HG03469 (cell line): ENCODE measurements around the gene SH3GL3.

Experiments
- ATAC-seq: cut with Tn5 transposase; IDR thresholded peaks from one replicate; pipeline ENCODE4 v1.9.1; 2021; ENCODE audit warnings: mild to moderate bottlenecking, moderate library complexity, moderate number of reproducible peaks; ENCODE audit not compliant: unreplicated experiment

SH3GL3 gene

DNA sequence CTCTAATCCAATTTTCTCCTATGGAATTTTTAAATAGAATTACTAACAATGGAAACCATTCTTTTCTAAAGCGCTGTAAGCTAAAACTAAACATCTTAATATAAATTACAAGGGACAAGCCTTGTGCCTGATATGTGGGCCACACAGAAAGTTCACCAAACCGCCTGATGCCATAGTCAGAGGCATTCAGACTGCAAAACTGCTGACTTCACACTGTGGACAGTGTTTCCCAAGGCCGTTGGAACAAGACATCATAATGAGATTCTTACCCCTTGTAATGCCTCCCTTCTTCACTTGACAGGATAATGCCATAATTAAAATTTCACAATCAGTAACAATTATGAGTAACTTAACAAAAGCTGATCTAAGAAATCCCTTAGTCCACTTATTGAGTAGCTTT is 14.9 kb downstream of the SH3GL3 start:
- no peak for ATAC-seq

DNA sequence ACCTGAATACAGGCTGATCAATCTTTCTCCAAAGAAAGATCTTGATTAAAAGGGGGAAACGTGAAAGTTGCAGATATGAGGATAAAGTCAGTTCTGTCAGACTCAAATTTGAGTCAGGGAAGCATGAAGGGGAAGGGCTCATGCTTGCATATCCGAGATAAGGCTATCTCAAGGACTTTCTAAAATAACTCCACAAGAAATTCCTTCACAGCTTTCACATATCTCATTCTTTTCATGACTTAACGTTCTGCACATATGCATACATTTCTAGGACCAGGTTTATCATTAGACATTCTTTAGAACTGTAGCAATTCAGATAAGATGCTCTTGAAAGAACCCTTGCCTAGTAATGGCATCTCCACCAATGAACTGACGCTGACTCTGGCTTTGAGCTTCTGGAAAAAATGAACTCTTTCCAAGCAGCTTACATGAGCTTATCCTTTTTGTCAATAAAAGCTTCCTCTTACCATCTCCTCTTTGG is 15.9 kb downstream of the SH3GL3 start:
- ATAC-seq = no peak

DNA sequence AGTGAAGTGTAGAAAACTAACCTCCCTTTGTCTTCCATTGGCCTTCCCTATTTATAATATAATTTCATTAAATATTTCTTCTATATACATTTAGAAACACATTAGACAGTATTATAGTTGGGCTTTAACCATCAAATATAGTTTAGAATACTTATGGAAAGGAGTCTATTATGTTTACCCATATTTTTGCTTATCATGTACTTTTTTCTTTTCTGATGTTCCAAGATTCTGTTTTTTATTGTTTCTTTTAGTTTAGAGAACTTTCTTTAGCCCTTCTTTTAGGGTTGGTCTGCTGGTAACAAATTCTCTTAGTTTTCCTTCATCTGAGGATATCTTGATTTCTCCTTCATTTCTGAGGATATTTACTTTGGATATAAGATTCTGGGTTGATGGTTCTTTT is 23.7 kb downstream of the SH3GL3 start:
- ATAC-seq = no peak

- no peak for ATAC-seq
Measured at GRCh38 chr15:83471307-83471866, 24.2 kb downstream of the SH3GL3 start.

DNA sequence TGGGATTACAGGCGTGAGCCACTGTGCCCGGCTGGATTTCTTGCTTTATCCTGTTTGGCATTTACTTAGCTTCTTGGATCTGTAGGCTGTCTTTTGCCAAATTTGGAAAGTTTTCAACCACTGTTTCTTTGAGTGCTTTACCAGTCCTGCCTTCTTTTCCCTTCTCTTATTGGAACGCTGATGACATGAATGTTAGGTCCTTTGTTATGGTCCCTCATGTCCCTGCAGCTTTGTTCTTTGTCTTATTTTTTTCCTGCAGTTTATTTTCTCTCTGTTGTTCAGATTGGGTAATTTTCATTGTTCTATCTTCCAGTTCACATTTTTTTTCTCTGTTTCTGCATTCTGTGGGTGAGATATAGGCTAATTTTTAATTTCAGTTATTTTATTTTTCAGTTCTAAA is 25.0 kb downstream of the SH3GL3 start:
- no peak for ATAC-seq

- no peak for ATAC-seq
Measured at GRCh38 chr15:83472797-83473196, 25.7 kb downstream of the SH3GL3 start.

DNA sequence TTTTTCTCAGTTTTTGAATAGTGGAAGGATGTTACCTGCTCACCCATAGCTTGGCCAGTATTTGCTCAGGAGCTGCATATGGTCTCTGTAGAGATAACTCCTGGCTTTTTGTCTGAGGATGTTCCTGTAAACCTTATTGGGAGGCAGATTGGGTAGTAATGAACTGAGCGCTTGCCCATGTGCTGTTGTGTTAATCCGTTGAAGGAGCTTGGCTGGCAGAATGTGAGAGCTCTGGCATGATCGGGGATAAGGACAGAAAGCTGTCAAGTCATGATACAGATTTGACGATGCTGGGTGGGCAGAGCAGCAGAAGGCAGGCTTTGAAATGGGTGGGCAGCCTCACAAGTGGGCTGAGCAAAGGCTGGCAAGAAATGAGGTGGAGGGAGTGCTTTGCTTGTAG is 27.4 kb downstream of the SH3GL3 start:
- no peak for ATAC-seq

- no peak for ATAC-seq
Measured at GRCh38 chr15:83475551-83475950, 28.4 kb downstream of the SH3GL3 start.

- no peak for ATAC-seq
Measured at GRCh38 chr15:83476066-83476465, 28.9 kb downstream of the SH3GL3 start.

DNA sequence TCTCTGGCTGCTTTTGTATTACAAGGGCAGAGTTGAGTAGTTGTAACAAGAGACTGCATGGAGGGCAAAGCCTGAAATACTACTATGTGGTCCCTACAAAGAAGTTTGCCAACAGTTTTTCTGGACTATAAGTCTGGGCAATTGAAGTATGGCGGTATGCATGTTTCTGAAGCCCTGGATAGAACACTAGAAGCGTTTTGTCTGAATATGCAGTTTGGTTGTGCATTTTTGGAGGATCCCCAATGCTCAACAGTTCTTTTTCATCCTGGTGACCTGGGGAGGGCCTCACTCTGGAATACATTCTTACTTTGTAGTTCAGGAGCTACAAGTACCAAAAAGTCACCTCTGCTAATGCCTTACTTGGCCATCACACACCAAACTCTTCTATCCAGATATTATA is 29.6 kb downstream of the SH3GL3 start:
- ATAC-seq = no peak

- no peak for ATAC-seq
Measured at GRCh38 chr15:83477172-83477807, 30.1 kb downstream of the SH3GL3 start.

- ATAC-seq = no peak
Measured at GRCh38 chr15:83477808-83478537, 30.8 kb downstream of the SH3GL3 start.

DNA sequence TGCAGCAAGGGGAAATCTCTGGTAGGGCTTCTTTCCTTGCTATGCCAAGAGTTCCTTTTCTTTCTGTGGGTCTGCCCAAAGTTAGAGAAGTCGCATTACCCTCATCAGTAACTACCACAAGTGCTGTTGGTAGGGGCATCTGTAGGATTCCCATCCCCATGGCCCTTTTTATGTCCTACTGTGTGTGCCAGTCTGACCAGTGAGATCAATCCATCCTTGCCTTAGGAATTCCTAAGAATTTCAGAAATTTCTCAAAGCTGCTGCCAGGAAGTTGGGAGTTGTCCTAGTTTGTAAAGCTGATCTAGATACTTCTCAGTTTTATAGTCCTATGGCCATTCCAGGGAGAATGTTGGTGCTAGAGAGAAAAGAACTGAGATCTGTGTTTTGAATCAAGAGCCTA is 36.5 kb downstream of the SH3GL3 start:
- no peak for ATAC-seq

GRCh38 chr15:83484636-83485035 is 37.5 kb downstream of the SH3GL3 start:
- ATAC-seq = no peak

GRCh38 chr15:83486363-83486762 is 39.2 kb downstream of the SH3GL3 start:
- no peak for ATAC-seq

GRCh38 chr15:83487519-83487918 is 40.4 kb downstream of the SH3GL3 start:
- no peak for ATAC-seq

DNA sequence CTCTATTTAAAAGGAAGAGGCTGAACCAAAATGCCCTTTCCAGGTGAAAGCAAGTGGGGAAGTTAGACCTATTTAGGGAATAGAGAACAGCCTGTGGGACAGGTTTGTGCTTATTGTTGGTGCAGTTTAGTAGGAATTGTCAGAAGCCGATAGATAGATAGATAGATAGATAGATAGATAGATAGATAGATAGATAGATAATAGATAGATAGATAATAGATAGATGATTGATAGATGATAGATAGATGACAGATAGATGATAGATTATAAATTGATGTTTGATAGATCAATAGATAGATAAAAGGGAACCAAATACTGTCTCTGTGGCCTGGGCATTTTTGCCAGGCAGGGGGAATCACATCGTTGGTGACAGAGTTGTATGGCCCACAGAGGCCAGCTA is 42.5 kb downstream of the SH3GL3 start:
- no peak for ATAC-seq

DNA sequence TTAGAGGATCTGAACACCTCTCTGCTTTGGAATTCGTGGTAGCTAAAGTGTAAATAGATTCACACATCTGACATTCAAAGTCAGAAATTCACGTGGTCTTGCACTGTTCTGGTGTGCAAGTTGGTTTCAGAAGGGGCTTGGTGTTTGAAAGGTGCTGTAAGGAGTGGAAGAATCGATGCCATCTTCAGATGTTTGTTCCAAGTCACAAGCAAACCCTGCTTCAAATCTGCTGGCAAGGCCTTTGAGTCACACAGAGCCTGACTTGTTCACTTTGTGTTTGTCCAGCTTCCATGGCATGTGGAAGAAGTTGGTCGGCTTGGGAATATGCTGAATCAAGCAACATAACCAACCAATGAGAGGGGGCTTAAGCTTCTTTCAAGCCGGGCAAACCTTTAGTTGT is 44.3 kb downstream of the SH3GL3 start:
- ATAC-seq = no peak

DNA sequence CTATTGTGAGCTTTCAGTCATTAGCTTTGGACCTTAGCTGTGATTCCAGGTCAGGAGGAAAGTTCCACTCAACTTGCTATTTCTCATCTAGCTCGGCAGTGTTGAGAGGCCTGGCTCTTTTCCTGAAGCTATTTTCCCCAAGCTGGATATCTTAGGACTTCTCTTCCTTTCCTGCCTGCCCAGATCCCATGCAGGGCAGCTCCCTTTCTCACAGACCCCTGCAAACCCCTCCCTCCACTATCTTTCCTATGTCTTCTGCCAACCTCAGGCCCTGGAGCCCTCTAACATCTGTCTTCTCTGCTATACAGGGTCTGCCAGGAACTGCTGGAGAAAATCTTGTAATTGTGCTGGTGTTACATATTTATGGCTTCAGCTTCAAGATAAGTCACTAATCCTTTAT is 49.6 kb downstream of the SH3GL3 start:
- no peak for ATAC-seq

- no peak for ATAC-seq
Measured at GRCh38 chr15:83498374-83498773, 51.2 kb downstream of the SH3GL3 start.

DNA sequence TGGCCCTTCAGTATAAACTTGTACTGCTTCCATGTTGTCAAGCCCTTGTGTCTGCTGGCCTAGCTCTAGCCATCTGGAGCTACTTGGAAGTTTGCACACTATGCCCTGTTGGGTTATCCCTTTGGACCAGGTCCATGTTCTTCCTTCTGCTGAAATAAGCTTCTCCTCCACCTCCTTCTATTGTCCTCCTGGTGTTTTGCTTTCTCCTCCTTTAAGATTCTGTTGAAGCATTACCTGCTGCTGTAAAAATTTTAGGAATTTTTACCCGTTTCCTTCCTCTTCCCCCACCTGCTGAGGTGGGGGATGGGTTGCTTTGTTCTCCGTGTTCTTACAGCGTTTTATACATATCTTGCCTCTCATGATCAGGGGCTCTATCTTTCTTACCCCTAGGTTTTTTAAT is 51.7 kb downstream of the SH3GL3 start:
- no peak for ATAC-seq

- ATAC-seq = no peak
Measured at GRCh38 chr15:83499476-83499875, 52.3 kb downstream of the SH3GL3 start.
